Stimulated activated CD8-positive, alpha-beta memory T cell treated with anti-CD3 and anti-CD28 coated beads, Interleukin-12 subunit alpha, Interleukin-12 subunit beta, amount 100 ng/mL, for 24 hours (primary cell): ENCODE results near the gene OPA3.

Experiments
- DNase-seq: peaks from one replicate; pipeline ENCODE4 v3.0.0-alpha.2; 2020; ENCODE audit errors: extremely low read depth

OPA3 gene

DNA sequence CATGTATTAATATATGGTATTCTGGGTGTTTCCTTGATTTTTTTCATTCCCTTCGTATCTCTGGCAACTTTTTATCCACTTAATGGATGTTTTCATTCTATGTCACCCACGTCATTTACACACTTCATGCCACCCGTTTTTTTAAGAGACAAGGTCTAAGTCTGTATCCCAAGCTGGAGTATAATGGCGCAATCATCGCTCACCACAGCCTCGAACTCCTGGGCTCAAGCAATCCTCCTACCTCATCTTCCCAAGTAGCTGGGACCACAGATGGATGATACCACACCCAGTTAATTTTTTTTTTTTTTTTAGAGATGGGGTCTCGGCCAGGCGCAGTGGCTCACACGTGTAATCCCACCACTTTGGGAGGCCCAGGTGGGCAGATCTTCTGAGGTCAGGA, 80.7 kb downstream of the OPA3 start:
- no peak for DNase-seq

- no peak for DNase-seq
Observed at GRCh38 chr19:45502111-45502510, 82.5 kb downstream of the OPA3 start.

GRCh38 chr19:45501730-45502014, 82.9 kb downstream of the OPA3 start:
- DNase-seq, result no peak

- DNase-seq, result no peak
Observed at GRCh38 chr19:45500918-45501729, 83.5 kb downstream of the OPA3 start.

- no peak for DNase-seq
Observed at GRCh38 chr19:45499196-45500180, 85.1 kb downstream of the OPA3 start.

DNA sequence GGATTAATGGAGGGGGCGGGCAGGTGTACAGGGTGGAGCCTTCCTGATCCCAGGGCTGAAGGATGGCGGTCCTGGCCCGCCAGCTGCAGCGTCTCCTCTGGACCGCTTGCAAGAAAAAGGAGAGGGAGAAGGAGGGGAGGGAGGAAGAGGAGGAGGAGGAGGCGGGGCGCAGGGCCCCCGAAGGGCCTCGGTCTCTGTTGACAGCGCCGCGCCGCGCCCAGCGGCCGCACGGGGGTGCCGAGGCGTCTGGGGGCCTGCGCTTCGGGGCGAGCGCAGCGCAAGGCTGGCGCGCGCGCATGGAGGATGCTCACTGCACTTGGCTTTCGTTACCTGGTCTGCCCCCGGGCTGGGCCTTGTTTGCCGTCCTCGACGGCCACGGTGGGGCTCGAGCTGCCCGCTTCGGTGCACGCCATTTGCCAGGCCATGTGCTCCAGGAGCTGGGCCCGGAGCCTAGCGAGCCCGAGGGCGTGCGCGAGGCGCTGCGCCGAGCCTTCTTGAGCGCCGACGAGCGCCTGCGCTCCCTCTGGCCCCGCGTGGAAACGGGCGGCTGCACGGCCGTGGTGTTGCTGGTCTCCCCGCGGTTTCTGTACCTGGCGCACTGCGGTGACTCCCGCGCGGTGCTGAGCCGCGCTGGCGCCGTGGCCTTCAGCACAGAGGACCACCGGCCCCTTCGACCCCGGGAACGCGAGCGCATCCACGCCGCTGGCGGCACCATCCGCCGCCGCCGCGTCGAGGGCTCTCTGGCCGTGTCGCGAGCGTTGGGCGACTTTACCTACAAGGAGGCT, 86.0 kb downstream of the OPA3 start, which contains the start of gene PPM1N:
TSS of gene PPM1N (plus strand) at position 33 of the 785 bp plus-strand sequence. CDS start at position 63, 30 bp downstream.
- no peak for DNase-seq

DNA sequence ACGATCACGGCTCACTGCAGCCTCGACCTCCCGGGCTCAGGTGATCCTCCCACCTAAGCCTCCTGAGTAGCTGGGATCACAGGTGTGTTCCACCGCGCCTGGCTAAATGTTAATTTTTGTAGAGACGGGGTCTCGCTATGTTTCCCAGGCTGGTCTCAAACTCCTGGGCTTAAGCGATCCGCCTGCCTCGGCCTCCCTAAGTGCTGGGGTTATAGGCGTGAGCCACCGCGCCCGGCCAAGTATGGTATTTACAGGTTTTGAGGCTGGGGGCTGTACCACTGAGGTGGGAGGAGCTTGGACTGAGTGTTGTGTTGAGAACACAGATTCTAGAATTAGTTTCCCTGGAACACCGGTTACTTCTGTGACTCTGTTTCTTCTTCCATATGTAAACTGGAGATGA, 86.8 kb downstream of the OPA3 start:
- DNase-seq, result no peak

DNA sequence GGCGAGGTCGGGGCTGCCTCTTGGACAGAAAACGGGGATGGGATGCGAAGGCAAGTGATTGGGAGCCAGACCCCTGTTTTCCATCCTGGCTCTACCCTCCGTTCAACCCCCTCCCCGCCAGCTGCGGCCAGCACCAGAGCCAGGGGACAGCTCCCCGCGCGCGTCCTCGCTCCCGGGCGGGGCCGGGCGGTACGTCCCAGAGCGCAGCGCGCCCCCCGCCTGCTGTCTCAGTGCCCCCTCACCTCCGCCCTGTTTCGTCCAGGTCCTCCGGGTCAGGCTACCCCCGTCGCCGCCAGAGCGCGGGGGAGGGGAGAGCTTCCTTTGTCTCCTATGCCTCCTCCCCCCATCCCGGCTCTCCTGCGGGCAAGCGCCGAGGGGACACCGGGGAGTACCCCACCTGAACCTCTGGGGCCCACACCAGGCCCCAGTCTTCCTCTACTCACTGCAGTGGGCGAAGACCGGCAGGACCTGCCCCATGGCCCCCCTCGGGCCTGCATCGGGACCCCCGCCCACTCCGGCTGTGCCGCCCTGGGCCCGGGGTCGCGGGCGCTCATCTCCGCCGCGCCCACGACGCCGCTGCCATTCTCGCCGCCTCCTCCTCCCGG, 88.2 kb downstream of the OPA3 start:
- no peak for DNase-seq

- DNase-seq, result no peak
Observed at GRCh38 chr19:45495178-45495577, 89.4 kb downstream of the OPA3 start.

DNA sequence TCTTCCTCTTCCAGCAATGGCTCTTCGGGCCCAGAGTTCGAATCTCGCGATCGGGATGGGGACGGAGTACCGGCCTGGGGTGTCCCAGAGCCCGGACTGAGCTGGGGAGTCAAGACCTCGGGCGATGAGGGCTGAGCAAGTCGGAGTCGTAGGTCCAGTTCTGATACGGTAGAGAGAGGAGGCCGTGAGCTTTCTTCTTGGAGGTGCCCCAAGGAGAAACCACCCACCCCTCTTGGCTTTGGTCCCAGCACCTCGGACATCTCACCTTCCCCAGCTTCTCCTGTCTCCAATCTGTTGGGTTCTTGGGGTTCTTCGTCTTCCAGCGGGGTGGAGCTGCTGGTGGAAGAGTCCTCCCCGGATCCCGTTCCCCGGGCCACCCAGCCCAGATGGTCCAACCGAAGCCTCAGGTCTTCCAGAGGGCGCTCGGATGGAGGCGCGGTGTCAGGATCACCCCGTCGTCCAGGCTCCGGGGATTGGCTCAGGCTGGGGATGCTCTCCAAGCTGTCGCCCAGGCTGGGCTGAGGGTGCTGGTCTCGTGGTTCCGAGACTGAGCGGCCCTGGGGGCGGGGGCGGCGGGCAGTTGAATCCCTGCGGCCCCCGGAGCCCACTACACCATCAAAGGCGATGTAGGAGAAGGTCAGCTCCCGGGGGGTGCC, 90.2 kb downstream of the OPA3 start:
- no peak for DNase-seq

DNA sequence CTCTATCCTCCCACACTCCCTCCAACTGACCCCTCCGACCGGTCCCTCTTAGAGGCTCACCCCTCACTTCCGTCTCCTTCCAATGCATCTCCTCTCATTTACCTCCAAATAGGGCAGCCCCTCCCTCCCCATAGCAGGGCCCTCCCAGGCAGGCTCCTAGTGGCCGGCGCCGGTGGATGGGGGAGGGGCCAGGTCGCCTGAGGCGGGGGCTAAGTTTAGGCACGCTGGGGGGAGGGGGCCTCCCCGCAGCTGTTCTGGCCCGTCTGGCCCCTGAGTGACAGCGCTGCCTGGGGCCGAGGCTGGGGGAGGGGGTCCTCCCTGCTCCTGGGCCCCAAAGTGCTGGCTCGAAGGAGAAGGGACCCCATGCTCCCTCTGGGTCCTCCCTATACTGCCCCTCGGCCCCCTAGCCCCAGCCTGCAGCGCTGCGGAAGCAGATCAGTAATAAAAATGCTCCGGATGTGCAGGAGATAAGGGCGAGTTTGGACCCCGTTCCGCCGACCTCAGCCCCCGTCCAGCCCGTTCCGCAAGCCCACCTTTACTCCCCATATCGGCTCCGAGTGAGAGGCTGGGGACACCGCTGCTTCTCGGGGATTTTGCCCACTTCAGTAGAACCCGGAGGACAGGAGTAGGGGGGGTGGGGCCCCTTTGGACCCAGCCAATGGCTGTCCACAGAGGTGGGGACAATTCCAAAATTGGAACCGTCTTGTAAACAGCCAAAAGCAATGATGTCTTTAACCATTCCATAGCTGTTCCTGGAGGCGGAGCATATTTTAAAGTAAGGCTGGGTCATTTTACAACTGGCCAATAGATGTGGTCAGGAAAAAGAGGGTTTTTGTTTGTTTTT, 91.8 kb downstream of the OPA3 start:
- no peak for DNase-seq

DNA sequence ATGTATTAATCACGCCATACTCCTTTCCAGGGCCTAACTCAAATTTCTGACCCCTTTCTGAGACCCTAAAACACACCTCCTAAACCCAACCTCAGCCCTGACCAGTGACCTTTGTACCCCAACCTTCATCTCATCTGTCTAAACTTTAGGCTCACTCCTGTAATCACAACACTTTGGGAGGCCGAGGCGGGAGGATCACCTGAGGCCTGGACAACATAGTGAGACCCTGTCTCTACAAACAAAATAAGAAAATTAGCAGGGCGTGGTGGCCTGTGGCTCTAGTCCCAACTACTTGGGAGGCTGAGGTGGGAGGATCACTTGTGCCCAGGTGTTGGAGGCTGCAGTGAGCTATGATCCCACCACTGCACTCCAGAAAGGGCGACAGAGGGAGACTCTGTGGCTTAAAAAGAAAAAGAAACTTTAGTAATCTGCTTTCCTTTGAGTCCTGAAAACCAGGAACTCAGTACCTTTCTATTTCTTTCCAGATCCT, 92.4 kb downstream of the OPA3 start:
- no peak for DNase-seq

DNA sequence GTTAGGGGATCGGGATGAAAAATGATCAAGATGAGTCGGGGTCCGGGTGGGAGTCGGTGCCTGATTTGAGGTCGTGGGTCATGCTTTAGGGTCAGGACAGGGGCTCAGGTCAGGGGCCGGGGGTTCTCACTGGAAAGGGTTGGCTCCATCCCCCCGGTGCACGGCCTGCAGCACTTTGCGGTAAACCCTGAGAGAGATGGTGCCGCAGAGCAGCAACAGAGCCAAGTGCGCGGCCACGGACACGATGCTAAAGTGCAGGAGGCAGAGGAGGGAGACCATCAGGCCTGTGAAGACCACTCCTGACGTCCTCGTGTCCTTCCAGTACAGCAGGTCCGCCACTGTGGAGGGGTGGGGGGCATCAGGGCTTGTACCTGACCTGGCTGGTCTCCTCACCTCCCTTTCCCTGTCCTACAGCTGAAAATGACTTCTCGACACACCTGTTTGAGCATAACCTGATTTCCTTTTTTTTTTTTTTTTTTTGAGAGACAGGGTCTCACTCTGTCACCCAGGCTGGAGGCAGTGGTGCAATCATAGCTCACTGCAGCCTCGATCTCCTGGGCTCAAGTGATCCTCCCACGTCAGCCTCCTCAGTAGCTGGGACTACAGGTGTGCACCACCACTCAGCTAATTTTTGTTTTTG, 95.3 kb downstream of the OPA3 start:
- DNase-seq, result no peak

GRCh38 chr19:45488708-45489107, 95.9 kb downstream of the OPA3 start:
- DNase-seq, result no peak

DNA sequence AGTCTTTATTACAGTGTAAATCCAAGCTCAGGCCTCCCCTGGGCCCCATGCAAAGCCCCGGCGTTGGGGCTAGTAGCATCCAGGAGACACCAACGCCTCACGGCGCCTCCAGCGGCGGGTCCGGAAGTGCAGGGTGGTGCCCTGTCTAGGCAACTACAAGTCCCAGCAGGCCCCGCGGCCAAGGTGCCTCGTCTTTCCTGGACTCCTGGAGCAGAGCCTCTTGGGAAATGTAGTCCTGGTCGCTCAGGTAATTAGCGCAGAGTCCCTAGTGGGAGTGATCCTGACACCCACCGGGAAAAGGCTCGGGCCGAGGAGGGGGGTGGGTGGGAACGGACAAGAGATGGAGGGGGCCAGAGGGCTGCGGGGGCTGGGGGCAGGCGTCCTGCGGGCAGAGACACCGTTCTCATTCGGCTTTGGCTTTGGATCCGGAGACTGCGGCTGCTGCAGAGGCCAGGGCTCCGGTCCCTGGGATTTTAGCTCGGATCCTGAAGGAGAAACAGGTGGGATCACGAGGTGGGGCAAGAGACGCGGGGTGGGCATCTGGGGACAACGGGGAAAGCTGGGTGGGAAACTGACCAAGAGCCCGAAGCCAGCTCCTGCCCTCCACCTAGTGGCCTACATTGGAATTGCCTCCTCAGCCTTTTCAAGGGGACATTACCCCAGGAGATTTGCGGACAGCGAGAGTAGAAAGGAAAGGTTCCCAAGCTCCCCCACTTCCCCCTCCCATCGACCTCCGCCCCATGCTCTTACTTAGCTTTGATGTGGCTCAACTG, 99.1 kb downstream of the OPA3 start:
- peak; percentile 95 for DNase-seq

GRCh38 chr19:45484273-45484945, 100.2 kb downstream of the OPA3 start:
- no peak for DNase-seq

GRCh38 chr19:45483033-45483432, 101.6 kb downstream of the OPA3 start:
- DNase-seq, result no peak
